ENCODE measurements around the gene SAMD5. TPM values are rescaled to one million over a fixed set of nuclear protein-coding genes. Genes with fewer than 3 reads are reported as not detected.

Gene SAMD5
- polyA plus RNA-seq (ENCODE audit: insufficient read depth in 1 of 5, insufficient read length in 5 of 5, low replicate concordance in 1 of 5), result 10 to 100 TPM; 17.4 to 31.0 (median 28.6) TPM
- long read RNA-seq, donor 1, full-length matches to known transcripts, result 6 of 6 reads
- long read RNA-seq, donor 1, partial matches to known transcripts, result 0 of 6 reads
- long read RNA-seq, donor 1, other reads (novel, unspliced or antisense), result 0 of 6 reads
- long read RNA-seq, donor 2, full-length matches to known transcripts, result 1 of 1 reads
- long read RNA-seq, donor 2, partial matches to known transcripts, result 0 of 1 reads
- long read RNA-seq, donor 2, other reads (novel, unspliced or antisense), result 0 of 1 reads
- long read RNA-seq, donor 3, full-length matches to known transcripts, result 2 of 2 reads
- long read RNA-seq, donor 3, partial matches to known transcripts, result 0 of 2 reads
- long read RNA-seq, donor 3, other reads (novel, unspliced or antisense), result 0 of 2 reads
- long read RNA-seq, donor 4, full-length matches to known transcripts, result 2 of 2 reads
- long read RNA-seq, donor 4, partial matches to known transcripts, result 0 of 2 reads
- long read RNA-seq, donor 4, other reads (novel, unspliced or antisense), result 0 of 2 reads
- long read RNA-seq, donor 5, full-length matches to known transcripts, result 1 of 1 reads
- long read RNA-seq, donor 5, partial matches to known transcripts, result 0 of 1 reads
- long read RNA-seq, donor 5, other reads (novel, unspliced or antisense), result 0 of 1 reads
- long read RNA-seq, donor 6, full-length matches to known transcripts, result 2 of 2 reads
- long read RNA-seq, donor 6, partial matches to known transcripts, result 0 of 2 reads
- long read RNA-seq, donor 6, other reads (novel, unspliced or antisense), result 0 of 2 reads
- long read RNA-seq, donor 7, full-length matches to known transcripts, result 1 of 1 reads
- long read RNA-seq, donor 7, partial matches to known transcripts, result 0 of 1 reads
- long read RNA-seq, donor 7, other reads (novel, unspliced or antisense), result 0 of 1 reads
- long read RNA-seq, donor 8, full-length matches to known transcripts, result 3 of 3 reads
- long read RNA-seq, donor 8, partial matches to known transcripts, result 0 of 3 reads
- long read RNA-seq, donor 8, other reads (novel, unspliced or antisense), result 0 of 3 reads

GRCh38 chr6:147508042-147508865 lies at the start of gene SAMD5:
TSS of gene SAMD5 (plus strand) at chr6:147508690. CDS start at chr6:147508929, 239 bp downstream.
- DNase-seq, result peak; percentile 79 to 80

DNA sequence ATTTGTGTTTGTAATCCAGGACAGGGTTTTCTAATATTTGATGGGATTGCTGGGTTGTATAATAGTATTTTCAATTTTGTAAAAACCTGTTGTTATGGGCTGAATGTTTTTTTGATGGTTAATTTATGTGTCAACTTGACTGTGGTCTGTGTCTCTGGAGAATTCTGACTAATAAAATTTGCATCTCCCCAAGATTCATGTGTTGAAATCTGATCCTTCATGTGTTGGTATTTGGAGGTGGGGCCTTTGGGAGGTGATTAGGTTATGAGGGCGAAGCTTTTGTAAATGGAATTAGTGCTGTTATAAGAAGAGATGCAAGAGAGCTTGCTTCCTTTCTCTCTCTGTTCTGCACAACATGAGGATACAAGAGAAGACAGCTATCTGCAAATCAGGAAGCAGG lies 48.7 kb upstream of the SAMD5 start:
- DNase-seq, result no peak

- no peak for DNase-seq
These were observed 44.8 kb upstream of the SAMD5 start for GRCh38 chr6:147463651-147464050.

DNA sequence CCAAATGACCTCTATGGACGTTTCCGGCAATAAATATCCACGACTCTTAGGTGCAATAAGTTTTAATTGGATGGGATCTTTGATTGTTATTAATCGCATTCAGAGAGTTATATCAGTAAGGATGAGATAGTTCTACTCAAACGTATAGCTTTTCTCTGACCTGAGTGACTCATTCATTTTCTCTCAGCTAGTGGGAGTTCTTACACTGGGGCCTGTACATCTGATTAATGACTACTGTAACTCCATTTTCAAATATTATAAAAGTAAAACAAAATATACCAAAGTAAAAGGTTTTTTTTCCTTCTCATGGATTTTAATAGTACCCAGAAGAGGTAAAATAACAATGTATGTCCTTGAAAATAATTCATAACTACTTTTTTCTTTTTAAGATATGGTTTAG lies 41.1 kb upstream of the SAMD5 start:
- DNase-seq, result no peak

DNA sequence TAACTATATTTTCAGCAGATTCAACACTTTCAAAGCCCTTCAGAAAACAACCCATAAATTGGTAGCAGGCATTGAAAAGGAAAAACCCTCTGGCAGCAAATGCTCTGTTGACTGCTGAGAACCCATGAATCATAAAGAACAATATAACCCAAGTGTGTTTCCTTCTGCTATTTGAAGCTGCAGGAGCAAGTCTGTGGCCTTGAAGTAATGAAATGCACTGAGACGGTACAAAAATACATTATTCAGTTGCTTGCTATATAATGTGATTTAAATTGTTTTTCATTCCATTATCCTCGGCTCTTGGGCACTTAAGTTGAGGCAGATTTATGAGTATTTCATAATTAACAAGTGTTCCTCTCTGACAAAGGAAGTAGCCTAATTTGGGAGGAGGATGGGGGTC lies 40.6 kb upstream of the SAMD5 start:
- DNase-seq, result no peak

GRCh38 chr6:147468634-147469033 lies 39.9 kb upstream of the SAMD5 start:
- no peak for DNase-seq

- no peak for DNase-seq
These were observed 28.6 kb upstream of the SAMD5 start for GRCh38 chr6:147479857-147480256.

DNA sequence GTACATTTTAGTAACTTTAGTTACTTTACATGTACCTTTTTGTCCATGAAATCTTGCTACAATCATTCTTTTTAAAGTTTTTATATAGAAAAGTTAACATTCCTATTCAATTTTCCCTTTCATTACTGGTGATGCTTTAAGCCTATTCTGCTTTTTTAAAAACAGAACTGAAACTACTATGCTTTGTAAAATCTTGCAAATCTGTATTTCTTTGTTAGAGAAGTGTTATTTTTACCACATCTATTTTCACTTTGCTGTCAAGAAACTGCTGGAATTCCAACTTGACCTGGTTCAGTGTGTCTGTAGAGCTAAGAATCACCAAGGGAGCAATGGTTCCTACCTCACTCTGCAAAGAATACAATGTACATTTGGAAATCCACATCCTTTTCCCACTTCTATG lies 21.8 kb upstream of the SAMD5 start:
- DNase-seq, result no peak

DNA sequence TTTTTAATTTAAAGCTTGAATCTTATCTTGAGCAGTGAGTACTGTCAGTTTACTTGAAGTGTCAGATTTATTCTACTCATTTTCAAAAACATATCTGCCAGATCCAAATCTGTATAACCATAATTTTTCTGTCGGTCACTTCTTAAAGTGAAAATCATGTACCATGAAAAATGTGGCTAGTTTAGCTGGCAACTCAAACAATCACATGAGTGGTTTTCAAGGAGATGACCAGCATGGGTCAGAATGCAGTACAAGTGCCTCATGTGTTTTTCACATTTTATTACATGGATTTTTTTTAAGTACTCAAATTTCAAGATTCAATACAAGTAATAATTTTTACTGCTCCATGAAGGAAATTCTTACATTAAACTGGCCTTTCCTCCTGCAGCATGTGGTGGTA lies 11.0 kb upstream of the SAMD5 start:
- no peak for DNase-seq

- no peak for DNase-seq
These were observed 4.9 kb upstream of the SAMD5 start for GRCh38 chr6:147503587-147503986.

DNA sequence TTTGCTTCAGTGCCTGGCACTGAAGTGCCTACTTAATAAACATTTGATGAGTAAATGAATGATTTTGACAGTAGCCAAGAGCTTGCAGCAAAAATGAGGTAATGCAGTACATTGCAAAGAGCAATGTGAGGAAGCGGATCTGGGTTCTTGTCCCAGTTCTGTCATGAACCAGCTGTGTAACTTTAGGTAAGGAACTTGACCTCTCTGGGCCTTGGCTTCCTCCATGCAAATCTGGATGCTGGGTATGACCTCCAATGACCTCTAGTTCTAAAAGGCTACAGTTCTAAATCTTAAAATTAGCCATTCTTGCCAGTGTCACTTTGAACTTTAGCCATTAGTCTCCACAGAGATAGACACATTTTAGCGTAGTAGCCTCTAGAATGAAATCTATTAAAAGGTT lies 3.6 kb upstream of the SAMD5 start:
- no peak for DNase-seq

GRCh38 chr6:147506704-147507114 lies 1.8 kb upstream of the SAMD5 start:
- peak; percentile 67 to 71 for DNase-seq

DNA sequence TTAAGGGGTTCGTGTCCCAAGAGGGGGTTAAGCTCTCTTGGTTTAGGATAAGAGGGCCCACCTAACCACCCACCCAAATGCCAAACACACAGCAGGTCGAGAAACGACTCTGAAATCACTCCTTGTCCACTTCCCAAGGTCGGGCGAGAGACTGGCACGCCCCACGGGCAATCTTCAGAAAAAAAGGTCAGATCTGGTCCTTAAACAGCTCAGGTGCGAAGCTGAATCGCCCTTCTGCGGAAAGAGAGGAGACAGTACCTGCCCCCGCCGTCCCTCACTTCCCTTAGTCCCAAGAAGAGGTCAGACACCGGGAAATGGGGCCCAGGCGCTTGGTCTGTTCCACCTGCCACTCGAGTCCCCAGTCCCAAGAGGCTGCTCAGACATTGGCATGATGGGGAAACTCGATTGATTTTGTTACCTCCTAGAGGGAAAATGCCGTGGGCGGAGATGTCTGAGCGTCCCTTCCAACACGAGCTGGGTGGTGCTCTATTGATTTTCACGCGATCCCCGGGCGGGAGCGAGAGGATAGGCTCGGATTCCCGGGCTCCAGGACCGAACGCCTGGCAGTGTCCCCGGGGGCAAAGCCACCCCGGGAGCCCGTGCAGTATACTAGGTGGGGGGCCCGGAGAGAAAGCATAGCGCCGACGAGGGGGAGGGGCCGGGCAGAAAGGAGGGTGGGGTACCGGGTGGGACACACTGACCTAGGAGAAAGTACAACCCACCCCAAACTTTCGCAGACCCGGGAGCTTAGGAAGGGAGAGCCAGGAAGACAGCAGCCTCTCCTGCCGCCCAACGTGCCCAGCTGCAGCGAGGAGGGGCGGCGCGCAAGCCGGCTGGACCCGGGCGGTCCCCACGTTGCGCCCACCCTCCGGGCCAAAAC lies 1.1 kb upstream of the SAMD5 start:
- peak; percentile 15 to 23 for DNase-seq

DNA sequence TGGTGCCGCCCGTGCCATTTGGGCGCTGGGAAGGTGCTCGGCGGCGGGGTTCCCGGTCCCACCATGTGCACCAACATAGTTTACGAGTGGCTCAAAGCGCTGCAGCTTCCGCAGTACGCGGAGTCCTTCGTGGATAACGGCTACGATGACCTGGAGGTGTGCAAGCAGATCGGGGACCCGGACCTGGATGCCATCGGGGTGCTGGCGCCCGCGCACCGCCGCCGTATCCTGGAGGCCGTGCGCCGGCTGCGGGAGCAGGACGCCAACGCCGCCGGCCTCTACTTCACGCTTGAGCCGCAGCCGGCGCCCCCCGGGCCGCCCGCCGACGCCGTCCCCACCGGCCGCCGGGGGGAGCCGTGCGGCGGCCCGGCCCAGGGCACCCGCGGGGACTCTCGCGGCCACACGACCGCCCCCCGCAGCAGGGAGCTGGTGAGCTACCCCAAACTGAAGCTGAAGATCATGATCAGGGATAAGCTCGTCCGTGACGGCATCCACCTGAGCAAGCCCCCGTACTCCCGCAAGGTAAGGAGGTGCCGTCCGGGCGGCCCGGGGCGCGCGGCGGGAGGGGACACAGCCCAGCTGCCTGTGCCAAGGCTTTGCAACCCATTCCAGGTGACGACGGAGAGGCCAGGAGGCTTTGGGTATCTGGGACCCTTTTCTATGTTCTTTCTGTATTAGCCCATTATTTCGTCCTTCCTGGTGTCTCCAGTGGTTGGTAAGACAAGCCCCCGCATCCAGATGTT lies 547 bp downstream of the SAMD5 start:
- peak; percentile 18 to 47 for DNase-seq

DNA sequence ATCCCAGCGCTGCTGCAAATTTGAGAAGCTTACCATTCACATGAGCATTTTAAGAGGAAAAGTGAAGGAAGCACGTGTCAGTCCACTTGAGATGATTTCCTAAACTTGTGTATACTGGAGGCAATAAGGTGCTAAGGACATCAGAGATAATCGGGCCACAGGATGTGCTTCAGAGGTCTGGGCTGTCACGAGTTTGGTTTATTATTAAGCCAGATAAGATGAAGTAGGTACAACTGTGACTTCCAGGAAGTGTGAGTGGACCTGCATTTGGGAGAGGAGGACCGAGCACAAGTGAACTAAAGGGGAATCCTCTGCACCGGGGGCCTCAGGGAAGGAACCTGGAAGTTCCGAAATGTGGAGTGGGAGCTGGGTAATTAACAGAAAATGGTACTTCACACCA lies 1.4 kb downstream of the SAMD5 start:
- DNase-seq, result peak; percentile 17 to 23

DNA sequence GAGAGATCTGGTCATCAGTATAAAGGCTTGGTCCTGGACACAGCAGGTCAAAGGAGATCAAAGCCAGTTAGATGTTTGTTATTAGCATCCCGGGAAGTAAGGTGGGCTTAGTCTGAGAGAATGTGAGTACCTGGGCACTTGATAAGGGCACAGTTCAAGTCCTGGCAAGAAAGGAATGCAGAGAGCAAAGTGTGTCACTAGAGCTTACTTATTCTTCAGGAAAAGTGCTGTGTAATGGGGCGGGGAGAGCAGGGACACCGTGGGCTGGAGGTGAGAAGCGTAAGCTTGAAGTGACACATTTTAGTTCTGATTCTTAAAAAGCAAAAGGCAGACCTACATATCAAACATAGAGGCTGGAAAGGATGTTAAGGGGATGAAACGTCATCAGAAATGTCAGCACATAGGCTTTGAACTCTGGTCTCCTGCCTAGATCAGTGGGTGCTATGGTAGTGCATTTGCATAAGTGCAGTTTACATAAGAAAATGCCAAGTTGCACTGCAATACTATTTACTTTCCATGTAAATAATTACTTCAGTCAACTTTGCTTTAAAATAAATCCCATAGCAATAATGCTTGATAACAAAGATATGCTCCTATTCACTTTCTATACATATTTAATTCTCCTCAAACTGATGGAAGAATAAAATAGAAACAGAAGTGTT lies 2.6 kb downstream of the SAMD5 start:
- DNase-seq, result no peak

GRCh38 chr6:147514831-147515230 lies 6.3 kb downstream of the SAMD5 start:
- no peak for DNase-seq

- no peak for DNase-seq
These were observed 6.8 kb downstream of the SAMD5 start for GRCh38 chr6:147515327-147515726.

DNA sequence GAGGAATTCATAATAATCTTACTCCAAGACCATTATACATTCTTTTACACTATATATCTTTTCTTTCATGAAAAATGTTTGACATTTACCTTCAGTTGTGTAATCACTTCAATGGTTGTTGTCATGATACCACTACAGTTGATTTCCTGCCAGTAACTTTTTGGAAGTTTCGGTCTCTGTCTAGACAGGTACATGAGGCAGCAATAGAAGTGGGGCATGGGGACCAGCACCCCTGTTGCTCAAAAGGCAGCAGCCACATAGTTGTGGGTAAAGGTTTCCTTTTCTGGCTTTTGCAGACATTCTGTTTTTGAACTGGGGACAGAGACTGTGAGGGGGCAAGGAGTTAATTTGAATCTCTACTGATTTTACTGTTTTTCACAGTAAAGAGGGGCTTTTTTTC lies 14.1 kb downstream of the SAMD5 start:
- no peak for DNase-seq
